Left colon (tissue), 2 donors: Measurements from ENCODE around the gene MRPL38. TPM values are rescaled to one million over a fixed set of nuclear protein-coding genes. Genes with fewer than 3 reads are reported as not detected.

Experiments
- total RNA-seq, 2 donors: library from RNA; stranded (reverse); fragmentation: NEBNext Ultra II Directional; extraction: Animal tissue kit (Norgen Biotek cat#: 25700); gene quantifications; one replicate each; pipeline ENCODE4 v1.2.1, GENCODE V29; 2021
- donor health status: DM: no; HTN: no; CAD: no.
- donor health status: DM: yes; HTN: yes; CAD: no.

MRPL38 gene
- total RNA-seq, 2 donors from 2014 or later, result 84.2 to 111 TPM

Other genes with a start within 250 kb of the MRPL38 start
- gene RECQL5, start 237.7 kb downstream of the MRPL38 start, total RNA-seq, result 10 to 100 TPM; 23.2 to 27.0 TPM
- 10 to 100 TPM; 72.1 to 72.5 TPM for gene SAP30BP, start 237.5 kb downstream of the MRPL38 start, total RNA-seq
- 100 to 1,000 TPM; 252 to 318 TPM for gene ITGB4, start 183.4 kb downstream of the MRPL38 start, total RNA-seq
- gene GALK1, start 139.7 kb downstream of the MRPL38 start, total RNA-seq, result 10 to 100 TPM; 14.1 to 16.9 TPM
- gene UNK, start 120.1 kb downstream of the MRPL38 start, total RNA-seq, result 10 to 100 TPM; 18.3 to 21.8 TPM
- 10 to 100 TPM; 20.5 to 31.0 TPM for gene UNC13D, start 60.5 kb downstream of the MRPL38 start, total RNA-seq
- 100 to 1,000 TPM in 1 of 2 donors, 10 to 100 TPM in 1; 96.5 to 105 TPM for gene WBP2, start 49.5 kb downstream of the MRPL38 start, total RNA-seq
- 10 to 100 TPM; 44.8 to 61.8 TPM for gene TRIM47, start 26.3 kb downstream of the MRPL38 start, total RNA-seq
- gene TRIM65, start 7.9 kb downstream of the MRPL38 start, total RNA-seq, result 10 to 100 TPM; 15.0 to 18.7 TPM
- gene FBF1, start 36.2 kb upstream of the MRPL38 start, total RNA-seq, result 1 to 10 TPM; 5.2 to 5.5 TPM
- 100 to 1,000 TPM; 170 to 225 TPM for gene ACOX1, start 74.3 kb upstream of the MRPL38 start, total RNA-seq
- gene TEN1, start 74.4 kb upstream of the MRPL38 start, total RNA-seq, result 10 to 100 TPM; 21.2 to 27.9 TPM
- gene CDK3, start 96.0 kb upstream of the MRPL38 start, total RNA-seq, result 10 to 100 TPM; 10.1 to 12.4 TPM
- 10 to 100 TPM; 18.9 to 28.5 TPM for gene EVPL, start 122.4 kb upstream of the MRPL38 start, total RNA-seq
- gene SRP68, start 167.6 kb upstream of the MRPL38 start, total RNA-seq, result 10 to 100 TPM; 49.9 to 56.5 TPM
- not detected for gene GALR2, start 169.9 kb upstream of the MRPL38 start, total RNA-seq
- gene ZACN, start 174.3 kb upstream of the MRPL38 start, total RNA-seq, result under 1 TPM in 1 of 2 donors, not detected in 1; 0.22 TPM
- 100 to 1,000 TPM; 100 to 102 TPM for gene EXOC7, start 198.9 kb upstream of the MRPL38 start, total RNA-seq
- gene FOXJ1, start 236.4 kb upstream of the MRPL38 start, total RNA-seq, result 1 to 10 TPM; 1.6 to 2.8 TPM